22Rv1 (cell line): Measurements from ENCODE around the gene PRPF40A.

Source experiments
- CTCF ChIP-seq: fragments of 450-650 bp; IDR thresholded peaks from 2 replicates; pipeline ENCODE4 v1.5.1; 2017; ENCODE audit warnings: mild to moderate bottlenecking
- ZFX ChIP-seq: fragments of 450-650 bp; IDR thresholded peaks from 2 replicates; pipeline ENCODE4 v1.6.1; 2017; ENCODE audit warnings: antibody characterized with exemption, borderline replicate concordance

GRCh38 chr2:152661076-152661475 lies 56.2 kb downstream of the PRPF40A start:
- TF ChIP-seq CTCF (no peak), ZFX (no peak)
